ENCODE data around the gene WDR82. TPM values are rescaled to one million over a fixed set of nuclear protein-coding genes. Genes with fewer than 3 reads are reported as not detected.
A peak's percentile ranks its signal among the peaks of the same experiment; 100 is the strongest.

WDR82 gene
- total RNA-seq, 2 donors from 2014 or later = 78.4 to 84.2 TPM

DNA sequence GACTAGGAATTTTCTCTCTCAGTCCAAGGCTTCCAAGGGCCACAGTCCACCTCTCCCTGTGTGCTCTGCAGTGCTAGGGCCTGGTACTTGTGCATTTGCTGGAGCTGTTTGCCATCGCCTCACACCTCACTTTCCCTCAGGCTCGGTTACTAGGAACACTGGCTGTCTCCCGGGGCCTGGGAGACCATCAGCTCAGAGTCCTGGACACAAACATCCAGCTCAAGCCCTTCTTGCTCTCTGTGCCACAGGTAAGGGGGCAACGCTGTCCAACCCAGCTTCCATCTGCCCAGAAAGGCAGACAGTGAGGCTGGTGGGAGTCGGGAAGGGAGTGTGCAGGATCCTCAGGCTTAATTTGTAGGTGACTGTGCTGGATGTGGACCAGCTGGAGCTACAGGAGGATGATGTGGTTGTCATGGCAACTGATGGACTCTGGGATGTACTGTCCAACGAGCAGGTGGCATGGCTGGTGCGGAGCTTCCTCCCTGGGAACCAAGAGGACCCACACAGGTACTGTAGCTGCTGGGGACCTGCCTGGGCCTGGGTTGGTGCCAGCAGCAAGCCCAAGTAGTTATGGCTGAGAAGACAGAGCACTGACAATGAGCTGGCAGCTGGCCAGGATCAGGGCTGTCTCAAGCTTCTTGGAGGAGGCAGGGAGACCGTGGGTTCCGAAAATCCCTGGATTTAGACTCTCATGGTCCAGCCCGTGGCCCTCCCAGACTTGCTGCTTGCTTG, 29.5 kb downstream of the WDR82 start:
- peaks cover 33% of the 10 kb centered on the region for H3K27me3 Mint-ChIP-seq (ENCODE audit: insufficient read depth)
- no peak overlapping the region for H3K27ac Mint-ChIP-seq
- H3K9me3 ChIP-seq (ENCODE audit: control insufficient read depth, low read length) = no peaks in the 10 kb centered on the region
- H3K27me3 ChIP-seq (ENCODE audit: control insufficient read depth, insufficient read depth, low read length, poor library complexity, severe bottlenecking) = peaks cover 19% of the 10 kb centered on the region
- 91 to 96% methylated on average over 4 to 10 of the region's 10 CpGs for WGBS, 2 experiments (ENCODE audit: insufficient coverage in 1 of 2, insufficient read length in 1 of 2)
- TF ChIP-seq, protein P1, sequence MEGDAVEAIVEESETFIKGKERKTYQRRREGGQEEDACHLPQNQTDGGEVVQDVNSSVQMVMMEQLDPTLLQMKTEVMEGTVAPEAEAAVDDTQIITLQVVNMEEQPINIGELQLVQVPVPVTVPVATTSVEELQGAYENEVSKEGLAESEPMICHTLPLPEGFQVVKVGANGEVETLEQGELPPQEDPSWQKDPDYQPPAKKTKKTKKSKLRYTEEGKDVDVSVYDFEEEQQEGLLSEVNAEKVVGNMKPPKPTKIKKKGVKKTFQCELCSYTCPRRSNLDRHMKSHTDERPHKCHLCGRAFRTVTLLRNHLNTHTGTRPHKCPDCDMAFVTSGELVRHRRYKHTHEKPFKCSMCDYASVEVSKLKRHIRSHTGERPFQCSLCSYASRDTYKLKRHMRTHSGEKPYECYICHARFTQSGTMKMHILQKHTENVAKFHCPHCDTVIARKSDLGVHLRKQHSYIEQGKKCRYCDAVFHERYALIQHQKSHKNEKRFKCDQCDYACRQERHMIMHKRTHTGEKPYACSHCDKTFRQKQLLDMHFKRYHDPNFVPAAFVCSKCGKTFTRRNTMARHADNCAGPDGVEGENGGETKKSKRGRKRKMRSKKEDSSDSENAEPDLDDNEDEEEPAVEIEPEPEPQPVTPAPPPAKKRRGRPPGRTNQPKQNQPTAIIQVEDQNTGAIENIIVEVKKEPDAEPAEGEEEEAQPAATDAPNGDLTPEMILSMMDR (conservative IDR thresholded peaks at IDR 0.05) = no peak
- H3K9ac ChIP-seq (ENCODE audit: extremely low read depth, low read length, poor library complexity, severe bottlenecking) = no peak overlapping the region
- no peak overlapping the region for H3K4me3 Mint-ChIP-seq
- no peak overlapping the region for H3K4me3 ChIP-seq (ENCODE audit: low read length)
- H3K27ac ChIP-seq (ENCODE audit: low read depth, low read length) = peak overlapping the region; percentile 32
- peaks cover 26% of the 10 kb centered on the region for H3K36me3 Mint-ChIP-seq (ENCODE audit: low read depth)
- no peaks in the 10 kb centered on the region for H3K4me1 Mint-ChIP-seq
- peaks cover 32% of the 10 kb centered on the region for H3K36me3 ChIP-seq (ENCODE audit: control insufficient read depth, insufficient read depth, low read length)
- DNase-seq = no peak
- no peaks in the 10 kb centered on the region for H3K9me3 Mint-ChIP-seq
- H3K4me1 ChIP-seq (ENCODE audit: control insufficient read depth, insufficient read depth, low read length) = no peaks in the 10 kb centered on the region

DNA sequence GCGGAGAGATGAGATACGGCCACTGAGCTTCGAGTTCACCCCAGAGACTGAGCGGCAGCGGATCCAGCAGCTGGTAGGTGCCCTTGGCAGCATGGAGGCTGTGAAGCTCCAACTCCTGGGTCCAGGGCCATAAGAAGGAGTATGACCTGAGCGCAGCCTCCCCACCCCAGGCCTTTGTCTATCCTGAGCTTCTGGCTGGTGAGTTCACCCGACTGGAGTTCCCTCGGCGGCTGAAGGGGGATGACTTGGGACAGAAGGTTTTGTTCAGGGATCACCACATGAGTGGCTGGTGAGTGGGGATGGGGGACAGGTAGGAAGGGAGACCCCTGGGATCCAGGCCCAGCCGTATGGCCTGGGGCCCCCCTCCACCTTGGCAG, 30.3 kb downstream of the WDR82 start:
- 94 to 100% methylated on average over 1 to 10 of the region's 10 CpGs for WGBS, 2 experiments (ENCODE audit: insufficient coverage in 1 of 2, insufficient read length in 1 of 2)
- TF ChIP-seq, protein P1 (conservative IDR thresholded peaks at IDR 0.05) = no peak

DNA sequence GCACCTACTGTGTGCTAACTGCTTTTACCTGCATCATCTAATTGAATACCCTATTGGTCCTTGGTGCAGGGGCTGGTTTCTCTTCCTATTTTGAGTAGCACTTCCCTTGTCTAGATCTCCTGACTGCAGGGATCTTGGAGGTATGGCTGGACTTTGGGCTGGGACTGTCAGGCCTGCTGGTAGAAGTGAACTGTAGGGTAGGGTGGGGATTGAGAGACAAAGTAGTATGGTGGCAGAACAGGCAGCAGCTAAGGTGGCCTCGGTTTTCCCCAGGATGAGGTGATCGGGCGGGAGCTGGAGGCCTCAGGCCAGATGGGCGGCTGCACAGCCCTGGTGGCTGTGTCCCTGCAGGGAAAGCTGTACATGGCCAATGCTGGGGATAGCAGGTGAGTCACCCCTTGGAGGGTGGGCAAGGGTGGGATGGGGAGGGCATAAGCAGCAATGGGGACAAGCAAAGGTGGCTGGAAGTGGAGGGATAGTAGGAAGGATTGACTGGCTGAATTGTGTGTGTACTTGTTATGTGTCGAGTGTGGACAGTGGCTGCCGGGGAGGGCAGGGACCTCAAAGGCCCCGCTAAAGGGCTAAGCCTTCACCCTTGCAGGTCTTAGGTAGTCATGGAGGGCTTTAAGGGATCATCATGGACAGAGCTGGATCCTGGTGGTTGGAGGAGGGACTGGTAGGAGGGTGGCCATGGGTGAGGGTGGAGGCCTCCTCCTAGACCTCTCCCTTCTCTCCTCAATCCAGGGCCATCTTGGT, 30.9 kb downstream of the WDR82 start:
- Mint-ChIP-seq H3K4me3 (no peak overlapping the region), H3K4me1 (no peaks in the 10 kb centered on the region), H3K27me3 (ENCODE audit: insufficient read depth) (peaks cover 41% of the 10 kb centered on the region), H3K36me3 (ENCODE audit: low read depth) (peaks cover 13% of the 10 kb centered on the region), H3K9me3 (peaks cover 2% of the 10 kb centered on the region), H3K27ac (peak overlapping the region; percentile 46)
- TF ChIP-seq, protein P1 (conservative IDR thresholded peaks at IDR 0.05) = no peak
- H3K4me3 ChIP-seq (ENCODE audit: low read length) = no peak overlapping the region
- peaks cover 18% of the 10 kb centered on the region for H3K36me3 ChIP-seq (ENCODE audit: control insufficient read depth, insufficient read depth, low read length)
- H3K9ac ChIP-seq (ENCODE audit: extremely low read depth, low read length, poor library complexity, severe bottlenecking) = no peak overlapping the region
- no peak overlapping the region for H3K27ac ChIP-seq (ENCODE audit: low read depth, low read length)
- no peaks in the 10 kb centered on the region for H3K4me1 ChIP-seq (ENCODE audit: control insufficient read depth, insufficient read depth, low read length)
- DNase-seq = no peak
- no peaks in the 10 kb centered on the region for H3K9me3 ChIP-seq (ENCODE audit: control insufficient read depth, low read length)
- H3K27me3 ChIP-seq (ENCODE audit: control insufficient read depth, insufficient read depth, low read length, poor library complexity, severe bottlenecking) = peaks cover 19% of the 10 kb centered on the region
- 92% methylated on average over 7 of the region's 7 CpGs; no CpG with 5 or more reads in 1 of the 2 experiments for WGBS, 2 experiments (ENCODE audit: insufficient coverage in 1 of 2, insufficient read length in 1 of 2)

More for the DNA sequence above, 30.3 kb downstream of the WDR82 start:
- DNase-seq = no peak
- no peak overlapping the region for H3K4me3 ChIP-seq (ENCODE audit: low read length)
- H3K36me3 Mint-ChIP-seq (ENCODE audit: low read depth) = peaks cover 18% of the 10 kb centered on the region
- peaks cover 19% of the 10 kb centered on the region for H3K27me3 ChIP-seq (ENCODE audit: control insufficient read depth, insufficient read depth, low read length, poor library complexity, severe bottlenecking)
- peaks cover 2% of the 10 kb centered on the region for H3K9me3 Mint-ChIP-seq
- H3K36me3 ChIP-seq (ENCODE audit: control insufficient read depth, insufficient read depth, low read length) = peaks cover 24% of the 10 kb centered on the region
- H3K9ac ChIP-seq (ENCODE audit: extremely low read depth, low read length, poor library complexity, severe bottlenecking) = no peak overlapping the region
- H3K4me3 Mint-ChIP-seq = no peak overlapping the region
- no peaks in the 10 kb centered on the region for H3K4me1 ChIP-seq (ENCODE audit: control insufficient read depth, insufficient read depth, low read length)
- peaks cover 40% of the 10 kb centered on the region for H3K27me3 Mint-ChIP-seq (ENCODE audit: insufficient read depth)
- H3K9me3 ChIP-seq (ENCODE audit: control insufficient read depth, low read length) = no peaks in the 10 kb centered on the region
- H3K27ac ChIP-seq (ENCODE audit: low read depth, low read length) = no peak overlapping the region
- no peaks in the 10 kb centered on the region for H3K4me1 Mint-ChIP-seq
- no peak overlapping the region for H3K27ac Mint-ChIP-seq

Data from endodermal cell (in vitro differentiated cells).